ENCODE data around the gene UNC5A. TPM values are rescaled to one million over a fixed set of nuclear protein-coding genes. Genes with fewer than 3 reads are reported as not detected.

The UNC5A gene
- total RNA-seq, 2 experiments from 2014 or later = not detected

DNA sequence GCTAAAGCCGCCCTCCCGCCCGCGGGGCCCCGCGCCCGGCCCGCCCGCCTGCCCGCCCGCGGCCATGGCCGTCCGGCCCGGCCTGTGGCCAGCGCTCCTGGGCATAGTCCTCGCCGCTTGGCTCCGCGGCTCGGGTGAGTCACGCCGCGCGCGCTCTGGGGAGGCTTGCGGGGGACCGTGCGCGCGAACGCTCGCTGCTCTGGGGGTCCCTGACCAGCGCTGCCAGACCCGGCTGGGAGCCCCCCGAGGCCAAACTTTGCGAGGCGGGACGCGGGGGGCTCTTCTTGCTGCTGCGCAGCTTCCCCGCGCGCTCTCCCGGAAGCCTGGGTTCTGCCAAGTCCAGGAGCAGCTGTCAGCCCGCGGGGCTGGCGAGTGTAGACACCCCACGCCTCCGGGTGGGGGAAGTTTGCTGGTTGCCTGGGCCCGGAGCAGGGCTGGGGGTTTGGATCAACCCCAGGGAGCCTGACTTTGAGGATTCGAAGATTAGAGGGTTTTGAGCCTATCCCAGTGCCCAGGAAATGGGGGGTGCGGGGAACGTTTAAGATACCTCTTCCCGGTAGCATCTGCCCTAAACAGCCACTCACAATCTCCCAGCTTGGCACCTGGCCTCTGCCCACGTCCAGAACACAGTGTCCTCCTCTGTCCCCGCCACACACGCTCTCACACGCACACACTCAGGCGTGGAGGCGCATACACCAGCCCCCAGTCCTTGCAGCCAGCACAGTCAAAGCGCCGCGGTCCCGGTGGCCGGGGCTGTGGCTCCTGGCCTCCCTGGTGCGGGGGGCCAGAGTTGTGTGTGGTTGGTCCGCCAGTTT, 535 bp downstream of the UNC5A start:
- Histone ChIP-seq H3K4me1 (ENCODE audit: insufficient read depth, low read length) (peaks cover 18% of the 10 kb centered on the region), H3K4me3 (ENCODE audit: low read length) (peak overlapping the region; percentile 24), H3K36me3 (ENCODE audit: insufficient read depth, low read length) (no peaks in the 10 kb centered on the region), H3K27ac (ENCODE audit: low read depth in 1 of 2, low read length in 2 of 2) (no peak overlapping the region), H3K27me3 (ENCODE audit: control insufficient read depth in 1 of 2, insufficient read depth in 2 of 2, low read length in 2 of 2) (peaks cover 54 to 70% of the 10 kb centered on the region in 2 experiments), H3K9me3 (ENCODE audit: control insufficient read depth in 1 of 2, insufficient read depth in 1 of 2, low read length in 2 of 2) (peaks cover 0 to 15% of the 10 kb centered on the region in 2 experiments)
- ATAC-seq (ENCODE audit: poor library complexity) = no peak
- H3K4me1 Mint-ChIP-seq (ENCODE audit: low read depth) = peaks cover 15% of the 10 kb centered on the region
- peaks cover 80% of the 10 kb centered on the region for H3K27me3 Mint-ChIP-seq
- H3K27ac Mint-ChIP-seq = no peak overlapping the region
- CTCF ChIA-PET = no interaction called here
- peak overlapping the region; percentile 86 for H3K4me3 Mint-ChIP-seq
- intact Hi-C loops (cut with DNase I, micrococcal nuclease) = no loop called here
- POLR2A ChIA-PET = no interaction called here
- DNase-seq = no peak
- H3K36me3 Mint-ChIP-seq (ENCODE audit: low read depth) = no peaks in the 10 kb centered on the region
- TF ChIP-seq, protein P1, sequence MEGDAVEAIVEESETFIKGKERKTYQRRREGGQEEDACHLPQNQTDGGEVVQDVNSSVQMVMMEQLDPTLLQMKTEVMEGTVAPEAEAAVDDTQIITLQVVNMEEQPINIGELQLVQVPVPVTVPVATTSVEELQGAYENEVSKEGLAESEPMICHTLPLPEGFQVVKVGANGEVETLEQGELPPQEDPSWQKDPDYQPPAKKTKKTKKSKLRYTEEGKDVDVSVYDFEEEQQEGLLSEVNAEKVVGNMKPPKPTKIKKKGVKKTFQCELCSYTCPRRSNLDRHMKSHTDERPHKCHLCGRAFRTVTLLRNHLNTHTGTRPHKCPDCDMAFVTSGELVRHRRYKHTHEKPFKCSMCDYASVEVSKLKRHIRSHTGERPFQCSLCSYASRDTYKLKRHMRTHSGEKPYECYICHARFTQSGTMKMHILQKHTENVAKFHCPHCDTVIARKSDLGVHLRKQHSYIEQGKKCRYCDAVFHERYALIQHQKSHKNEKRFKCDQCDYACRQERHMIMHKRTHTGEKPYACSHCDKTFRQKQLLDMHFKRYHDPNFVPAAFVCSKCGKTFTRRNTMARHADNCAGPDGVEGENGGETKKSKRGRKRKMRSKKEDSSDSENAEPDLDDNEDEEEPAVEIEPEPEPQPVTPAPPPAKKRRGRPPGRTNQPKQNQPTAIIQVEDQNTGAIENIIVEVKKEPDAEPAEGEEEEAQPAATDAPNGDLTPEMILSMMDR (IDR thresholded peaks at IDR 0.05) = no peak
- no peaks in the 10 kb centered on the region for H3K9me3 Mint-ChIP-seq

DNA sequence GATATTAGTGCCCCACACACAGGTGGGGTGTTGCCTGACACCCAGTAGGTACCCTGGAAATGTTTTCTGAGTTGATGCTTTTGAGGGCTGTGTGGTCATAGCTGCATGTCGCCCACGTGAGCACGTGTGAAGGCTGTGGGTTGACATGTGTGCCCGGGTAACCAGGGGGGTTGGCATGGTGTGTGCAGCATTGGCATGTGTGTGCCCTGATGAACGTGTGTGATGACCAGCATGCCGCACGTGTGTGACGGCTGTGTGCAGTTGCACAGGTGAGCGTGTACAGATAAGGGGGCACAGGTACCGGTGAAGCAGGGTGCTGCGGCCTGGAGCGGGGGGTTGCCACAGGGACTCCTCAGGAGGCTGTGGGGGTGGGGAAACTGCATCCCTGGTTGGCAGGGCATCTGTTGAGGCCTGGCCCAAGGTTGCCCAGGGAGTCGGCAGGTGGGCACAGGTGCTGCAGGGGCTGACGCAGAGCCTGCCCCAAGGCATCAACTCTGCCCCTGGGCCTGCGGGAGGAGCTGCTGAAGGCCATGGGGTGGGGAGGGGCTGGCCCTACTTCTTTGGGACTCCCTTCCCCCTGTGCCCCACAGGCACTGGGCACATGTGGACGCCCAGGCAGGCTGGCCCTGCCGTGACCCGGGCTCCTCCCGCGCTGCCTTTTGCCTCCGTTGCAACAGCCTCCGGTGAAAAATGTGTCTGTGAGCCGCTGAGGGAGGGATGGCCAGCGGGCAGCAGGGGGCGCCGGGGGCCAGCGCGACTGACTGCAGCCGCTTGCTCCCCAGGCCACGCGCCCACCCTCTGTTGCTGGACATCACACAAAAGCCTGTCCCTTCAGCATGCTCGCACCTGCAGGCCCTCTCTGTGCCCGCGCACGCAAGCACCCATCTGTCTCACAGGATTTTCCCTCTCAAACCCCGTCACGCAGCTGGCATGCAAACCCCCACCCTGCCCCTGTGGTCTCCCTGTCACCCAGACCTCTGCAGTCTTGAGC, 2.2 kb downstream of the UNC5A start:
- H3K27me3 ChIP-seq (ENCODE audit: control insufficient read depth in 1 of 2, insufficient read depth in 2 of 2, low read length in 2 of 2) = peaks cover 62 to 79% of the 10 kb centered on the region in 2 experiments
- TF ChIP-seq, protein P1 (IDR thresholded peaks at IDR 0.05) = no peak
- Mint-ChIP-seq H3K4me3 (peak overlapping the region; percentile 58), H3K27me3 (peaks cover 74% of the 10 kb centered on the region), H3K4me1 (ENCODE audit: low read depth) (peaks cover 19% of the 10 kb centered on the region), H3K27ac (no peak overlapping the region), H3K36me3 (ENCODE audit: low read depth) (no peaks in the 10 kb centered on the region), H3K9me3 (no peaks in the 10 kb centered on the region)
- ChIA-PET POLR2A (no interaction called here), CTCF (no interaction called here)
- H3K4me3 ChIP-seq (ENCODE audit: low read length) = no peak overlapping the region
- no peaks in the 10 kb centered on the region for H3K36me3 ChIP-seq (ENCODE audit: insufficient read depth, low read length)
- intact Hi-C loops (cut with DNase I, micrococcal nuclease) = no loop called here
- H3K9me3 ChIP-seq (ENCODE audit: control insufficient read depth in 1 of 2, insufficient read depth in 1 of 2, low read length in 2 of 2) = peaks cover 0 to 15% of the 10 kb centered on the region in 2 experiments
- peaks cover 23% of the 10 kb centered on the region for H3K4me1 ChIP-seq (ENCODE audit: insufficient read depth, low read length)
- ATAC-seq (ENCODE audit: poor library complexity) (no peak), DNase-seq (no peak)
- no peak overlapping the region for H3K27ac ChIP-seq (ENCODE audit: low read depth in 1 of 2, low read length in 2 of 2)

DNA sequence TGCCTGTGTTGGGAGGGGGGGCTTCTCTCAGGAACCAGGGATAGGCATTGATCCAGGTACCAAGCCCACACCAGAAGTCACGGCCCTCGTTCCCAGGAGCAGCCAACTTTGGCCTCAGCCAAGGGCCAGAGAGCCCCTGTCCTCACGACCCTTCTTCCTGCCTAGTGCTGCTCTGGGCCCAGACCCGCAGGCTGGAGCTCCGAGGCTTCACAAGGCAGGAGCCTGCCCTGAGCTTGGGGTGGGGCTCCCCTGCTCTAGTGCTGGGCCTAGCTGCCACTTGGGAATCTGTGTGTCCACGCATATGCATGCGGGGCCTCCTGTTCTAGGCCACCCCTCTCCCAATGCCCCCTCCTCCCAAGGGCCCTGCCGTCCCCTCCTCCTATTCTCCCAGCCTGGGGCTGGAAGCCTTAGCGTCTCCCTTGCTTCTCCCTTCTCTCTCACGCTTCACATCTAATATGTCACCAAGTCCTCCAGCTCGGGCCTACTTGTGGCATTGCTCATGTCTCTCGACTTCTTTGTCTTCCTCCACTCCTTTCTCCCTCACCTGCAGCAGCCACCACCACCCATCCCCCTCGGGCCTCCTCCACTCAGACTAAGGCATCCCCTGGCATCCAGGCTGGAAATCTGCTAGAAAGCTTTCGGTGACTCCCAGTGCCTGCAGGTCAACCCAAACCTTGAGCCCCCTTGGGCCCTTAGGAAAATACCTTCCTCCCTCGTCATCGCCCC, 3.4 kb downstream of the UNC5A start:
- peaks cover 25% of the 10 kb centered on the region for H3K4me1 Mint-ChIP-seq (ENCODE audit: low read depth)
- TF ChIP-seq, protein P1 (IDR thresholded peaks at IDR 0.05) = no peak
- Histone ChIP-seq H3K27me3 (ENCODE audit: control insufficient read depth in 1 of 2, insufficient read depth in 2 of 2, low read length in 2 of 2) (peaks cover 66 to 81% of the 10 kb centered on the region in 2 experiments), H3K9me3 (ENCODE audit: control insufficient read depth in 1 of 2, insufficient read depth in 1 of 2, low read length in 2 of 2) (peaks cover 0 to 20% of the 10 kb centered on the region in 2 experiments), H3K27ac (ENCODE audit: low read depth in 1 of 2, low read length in 2 of 2) (no peak overlapping the region), H3K36me3 (ENCODE audit: insufficient read depth, low read length) (no peaks in the 10 kb centered on the region), H3K4me3 (ENCODE audit: low read length) (no peak overlapping the region), H3K4me1 (ENCODE audit: insufficient read depth, low read length) (peaks cover 31% of the 10 kb centered on the region)
- POLR2A ChIA-PET = no interaction called here
- CTCF ChIA-PET = no interaction called here
- H3K27ac Mint-ChIP-seq = no peak overlapping the region
- no peaks in the 10 kb centered on the region for H3K9me3 Mint-ChIP-seq
- peak overlapping the region; percentile 61 for H3K4me3 Mint-ChIP-seq
- ATAC-seq (ENCODE audit: poor library complexity) (no peak), DNase-seq (no peak)
- no peaks in the 10 kb centered on the region for H3K36me3 Mint-ChIP-seq (ENCODE audit: low read depth)
- intact Hi-C loops (cut with DNase I, micrococcal nuclease) = no loop called here
- peaks cover 73% of the 10 kb centered on the region for H3K27me3 Mint-ChIP-seq

All from CD4-positive, alpha-beta T cell (primary cell).